Muscle of arm (tissue), 12 donors: ENCODE results near the gene GCK. TPM values are rescaled to one million over a fixed set of nuclear protein-coding genes. Genes with fewer than 3 reads are reported as not detected.
"Not testable (repeated sequence)": the region's sequence is repeated elsewhere in the genome, so short reads cannot be mapped to it uniquely, and the experiment has no call there.

ENCODE experiments used
- DNase-seq: peaks from one replicate; pipeline ENCODE4 v3.0.0-alpha.2; 2013
- polyA plus RNA-seq, 12 donors: library from polyadenylated mRNA; unstranded; fragments of 120-200 nt; gene quantifications; one replicate each; pipeline ENCODE4 v1.2.1, GENCODE V29; 2013; ENCODE audit not compliant: insufficient read length in 12 of 12

GCK gene
- polyA plus RNA-seq, 12 donors, result 1.7 to 5.7 (median 3.8) TPM; not detected in 2

GRCh38 chr7:44208085-44208484 is 18.8 kb upstream of the GCK start:
- DNase-seq, result no peak

GRCh38 chr7:44206008-44206407 is 16.8 kb upstream of the GCK start:
- no peak for DNase-seq

GRCh38 chr7:44201813-44202212 is 12.6 kb upstream of the GCK start:
- no peak for DNase-seq

GRCh38 chr7:44200699-44201461 is 11.6 kb upstream of the GCK start, which contains the start of gene YKT6:
TSS of gene YKT6 (plus strand) at chr7:44200978. CDS start at chr7:44201136, 158 bp downstream.
- DNase-seq, result peak; percentile 93

GRCh38 chr7:44200163-44200562 is 10.9 kb upstream of the GCK start:
- DNase-seq, result not testable (repeated sequence)

- no peak for DNase-seq
Observed at GRCh38 chr7:44197474-44197873, 8.2 kb upstream of the GCK start.

- DNase-seq, result peak; percentile 50
Observed at GRCh38 chr7:44196450-44196872, 7.2 kb upstream of the GCK start.

GRCh38 chr7:44195889-44196288 is 6.7 kb upstream of the GCK start:
- no peak for DNase-seq

GRCh38 chr7:44194562-44195145 is 5.4 kb upstream of the GCK start:
- no peak for DNase-seq

- DNase-seq, result no peak
Observed at GRCh38 chr7:44194069-44194468, 4.8 kb upstream of the GCK start.

- DNase-seq, result no peak
Observed at GRCh38 chr7:44193011-44193802, 4.0 kb upstream of the GCK start.

GRCh38 chr7:44191171-44191570 is 1.9 kb upstream of the GCK start:
- DNase-seq, result no peak

- no peak for DNase-seq
Observed at GRCh38 chr7:44189993-44190872, 994 bp upstream of the GCK start.

- no peak for DNase-seq
Observed at GRCh38 chr7:44188480-44189225, 586 bp downstream of the GCK start.

- no peak for DNase-seq
Observed at GRCh38 chr7:44187636-44188416, 1.4 kb downstream of the GCK start.

GRCh38 chr7:44186736-44187135 is 2.5 kb downstream of the GCK start:
- no peak for DNase-seq

GRCh38 chr7:44185729-44186128 is 3.5 kb downstream of the GCK start:
- DNase-seq, result no peak

- DNase-seq, result no peak
Observed at GRCh38 chr7:44184873-44185446, 4.3 kb downstream of the GCK start.

- DNase-seq, result no peak
Observed at GRCh38 chr7:44184206-44184872, 4.9 kb downstream of the GCK start.
